Measurements from ENCODE around the gene EVI2A.

Gene EVI2A

DNA sequence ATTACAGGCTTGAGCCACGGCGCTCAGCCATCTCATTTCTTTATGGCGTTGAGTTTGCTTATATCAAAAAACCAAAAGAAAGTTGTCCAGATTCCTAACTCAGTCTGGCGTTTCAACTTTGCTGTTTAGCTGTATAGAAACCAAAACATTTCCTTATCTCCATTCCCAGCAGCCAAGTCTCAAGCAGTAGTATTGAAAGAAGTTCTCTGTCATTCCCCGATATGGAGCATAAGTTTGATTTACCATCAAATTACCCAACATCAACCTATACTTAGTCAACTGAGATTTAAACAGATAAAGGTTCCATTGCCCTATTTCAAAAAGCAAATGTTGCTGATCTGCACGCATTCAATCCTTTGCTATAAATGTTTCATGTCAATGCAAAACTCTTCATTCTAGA lies 42.6 kb upstream of the EVI2A start:
- peaks cover 17% of the 10 kb centered on the region; the same call in 1 of the 2 replicates for H3K36me3 ChIP-seq (ENCODE audit: insufficient read depth, low read length)
- no peaks in the 10 kb centered on the region for H3F3A ChIP-seq (ENCODE audit: low read depth)
- H2AFZ ChIP-seq (ENCODE audit: low read length), result no peak overlapping the region
- no peaks in the 10 kb centered on the region for H3K9me3 ChIP-seq (ENCODE audit: insufficient read depth, low read depth, low read length)
- H4K20me1 ChIP-seq (ENCODE audit: insufficient read depth, low read length, poor library complexity, severe bottlenecking), result no peaks in the 10 kb centered on the region
- H3K79me2 ChIP-seq (ENCODE audit: insufficient read depth, low read length), result no peaks in the 10 kb centered on the region
- H3K27me3 ChIP-seq (ENCODE audit: insufficient read depth, low read length, poor library complexity, severe bottlenecking), result no peaks in the 10 kb centered on the region
- no peak overlapping the region for H3K4me2 ChIP-seq (ENCODE audit: low read depth, low read length, poor library complexity, severe bottlenecking)
- peaks cover under 1% of the 10 kb centered on the region for H3K4me1 ChIP-seq (ENCODE audit: insufficient read depth, low read length, poor library complexity, severe bottlenecking)
- no peak overlapping the region for H3K9ac ChIP-seq (ENCODE audit: low read depth, low read length, poor library complexity, severe bottlenecking)
- H3K9me2 ChIP-seq (replicated peaks; ENCODE audit: low read depth, low read length), result no peaks in the 10 kb centered on the region
- no peak overlapping the region for H3K4me3 ChIP-seq (ENCODE audit: low read length, poor library complexity, severe bottlenecking)
- TF ChIP-seq CTCF (conservative IDR thresholded peaks at IDR 0.05; ENCODE audit: low read length) (no peak), EZH2phosphoT487 (IDR thresholded peaks at IDR 0.05; ENCODE audit: borderline replicate concordance) (no peak)

GRCh38 chr17:31357839-31358394 lies 36.5 kb upstream of the EVI2A start:
- no peak for TF ChIP-seq EZH2phosphoT487 (IDR thresholded peaks at IDR 0.05; ENCODE audit: borderline replicate concordance)
- no peak for TF ChIP-seq CTCF (conservative IDR thresholded peaks at IDR 0.05; ENCODE audit: low read length)
- Histone ChIP-seq H4K20me1 (ENCODE audit: insufficient read depth, low read length, poor library complexity, severe bottlenecking) (no peaks in the 10 kb centered on the region), H3K9me3 (ENCODE audit: insufficient read depth, low read depth, low read length) (no peaks in the 10 kb centered on the region), H3K9ac (ENCODE audit: low read depth, low read length, poor library complexity, severe bottlenecking) (no peak overlapping the region), H3K79me2 (ENCODE audit: insufficient read depth, low read length) (no peaks in the 10 kb centered on the region), H3K27me3 (ENCODE audit: insufficient read depth, low read length, poor library complexity, severe bottlenecking) (no peaks in the 10 kb centered on the region), H2AFZ (ENCODE audit: low read length) (no peak overlapping the region), H3K9me2 (replicated peaks; ENCODE audit: low read depth, low read length) (no peaks in the 10 kb centered on the region), H3K4me2 (ENCODE audit: low read depth, low read length, poor library complexity, severe bottlenecking) (no peak overlapping the region), H3K36me3 (ENCODE audit: insufficient read depth, low read length) (peaks cover 51% of the 10 kb centered on the region; the same call in 1 of the 2 replicates), H3K4me3 (ENCODE audit: low read length, poor library complexity, severe bottlenecking) (no peak overlapping the region), H3F3A (ENCODE audit: low read depth) (no peaks in the 10 kb centered on the region), H3K4me1 (ENCODE audit: insufficient read depth, low read length, poor library complexity, severe bottlenecking) (no peaks in the 10 kb centered on the region)

GRCh38 chr17:31357091-31357490 lies 35.7 kb upstream of the EVI2A start:
- H3K79me2 ChIP-seq (ENCODE audit: insufficient read depth, low read length), result no peaks in the 10 kb centered on the region
- H3F3A ChIP-seq (ENCODE audit: low read depth), result no peaks in the 10 kb centered on the region
- H2AFZ ChIP-seq (ENCODE audit: low read length), result no peak overlapping the region
- no peaks in the 10 kb centered on the region for H4K20me1 ChIP-seq (ENCODE audit: insufficient read depth, low read length, poor library complexity, severe bottlenecking)
- H3K4me3 ChIP-seq (ENCODE audit: low read length, poor library complexity, severe bottlenecking), result no peak overlapping the region
- no peaks in the 10 kb centered on the region for H3K9me2 ChIP-seq (replicated peaks; ENCODE audit: low read depth, low read length)
- peaks cover 59% of the 10 kb centered on the region; the same call in 1 of the 2 replicates for H3K36me3 ChIP-seq (ENCODE audit: insufficient read depth, low read length)
- TF ChIP-seq CTCF (conservative IDR thresholded peaks at IDR 0.05; ENCODE audit: low read length) (no peak), EZH2phosphoT487 (IDR thresholded peaks at IDR 0.05; ENCODE audit: borderline replicate concordance) (no peak)
- H3K9me3 ChIP-seq (ENCODE audit: insufficient read depth, low read depth, low read length), result no peaks in the 10 kb centered on the region
- no peaks in the 10 kb centered on the region for H3K4me1 ChIP-seq (ENCODE audit: insufficient read depth, low read length, poor library complexity, severe bottlenecking)
- no peaks in the 10 kb centered on the region for H3K27me3 ChIP-seq (ENCODE audit: insufficient read depth, low read length, poor library complexity, severe bottlenecking)
- H3K9ac ChIP-seq (ENCODE audit: low read depth, low read length, poor library complexity, severe bottlenecking), result no peak overlapping the region
- H3K4me2 ChIP-seq (ENCODE audit: low read depth, low read length, poor library complexity, severe bottlenecking), result no peak overlapping the region

All from Loucy (cell line).